Smooth muscle cell (in vitro differentiated cells): ENCODE results near the gene MUC4. TPM values are rescaled to one million over a fixed set of nuclear protein-coding genes. Genes with fewer than 3 reads are reported as not detected.
"Not testable (repeated sequence)": the region's sequence is repeated elsewhere in the genome, so short reads cannot be mapped to it uniquely, and the experiment has no call there.

Experiments
- DNase-seq: peaks from one replicate; lab custom pipeline; 2025; ENCODE audit not compliant: unreplicated experiment; lab: John Stamatoyannopoulos, UW
- H2AFZ ChIP-seq: fragments of 200-600 bp; sonication (generic); 2 replicates; pipeline ENCODE4 v1.6.0; 2016; ENCODE audit warnings: antibody characterized with exemption, low read depth, mild to moderate bottlenecking
- H3F3A ChIP-seq: fragments of 200-600 bp; sonication (generic); 2 replicates; pipeline ENCODE4 v1.6.0; 2017; ENCODE audit warnings: antibody characterized with exemption, low read depth
- H3K27ac ChIP-seq: fragments of 200-600 bp; sonication (generic); 2 replicates; pipeline ENCODE4 v1.5.1; 2016; ENCODE audit warnings: low read depth, mild to moderate bottlenecking
- H3K27me3 ChIP-seq: fragments of 200-600 bp; sonication (generic); 2 replicates; pipeline ENCODE4 v1.6.1; 2016; ENCODE audit warnings: low read depth, mild to moderate bottlenecking
- H3K36me3 ChIP-seq: fragments of 200-600 bp; sonication (generic); 2 replicates; pipeline ENCODE4 v1.5.1; 2016; ENCODE audit warnings: low read depth
- H3K4me1 ChIP-seq: fragments of 200-600 bp; sonication (generic); 2 replicates; pipeline ENCODE4 v1.5.1; 2016; ENCODE audit warnings: low read depth
- H3K4me2 ChIP-seq: fragments of 200-600 bp; sonication (generic); 2 replicates; pipeline ENCODE4 v1.6.0; 2016; ENCODE audit warnings: mild to moderate bottlenecking
- H3K4me3 ChIP-seq: fragments of 200-600 bp; sonication (generic); 2 replicates; pipeline ENCODE4 v1.5.1; 2016; ENCODE audit warnings: mild to moderate bottlenecking
- H3K79me2 ChIP-seq: fragments of 200-600 bp; sonication (generic); 2 replicates; pipeline ENCODE4 v1.6.0; 2016; ENCODE audit warnings: low read depth, mild to moderate bottlenecking
- H3K9ac ChIP-seq: fragments of 200-600 bp; sonication (generic); 2 replicates; pipeline ENCODE4 v1.6.0; 2016; ENCODE audit warnings: low read depth
- H3K9me3 ChIP-seq: fragments of 200-600 bp; sonication (generic); replicated peaks from 2 replicates; pipeline ENCODE4 v1.5.1; 2016; ENCODE audit warnings: low read depth
- H4K20me1 ChIP-seq: fragments of 200-600 bp; sonication (generic); 2 replicates; pipeline ENCODE4 v1.6.0; 2016; ENCODE audit warnings: low read depth
- CTCF ChIP-seq: fragments of 200-600 bp; sonication (generic); IDR thresholded peaks from 2 replicates; pipeline ENCODE4 v1.5.1; 2017; ENCODE audit warnings: borderline replicate concordance, mild to moderate bottlenecking, antibody characterized with exemption; ENCODE audit not compliant: insufficient read depth, poor library complexity, severe bottlenecking
- WGBS: methylation state at CpG from one replicate; pipeline ENCODE4 v1.1.7; 2016; ENCODE audit warnings: low lambda C conversion rate; 5-methylcytosine and 5-hydroxymethylcytosine counted together
- polyA plus RNA-seq: library from polyadenylated mRNA; unstranded; fragments of >200 nt; fragmentation: Nextera tagmentation; extraction: Ambion mirVana; gene quantifications from 2 replicates; pipeline ENCODE4 v1.2.1, GENCODE V29; 2016
- total RNA-seq: library from RNA; depleted of rRNA; stranded (reverse); fragments of >200 nt; gene quantifications from 2 replicates; pipeline ENCODE4 v1.2.3, GENCODE V29; 2014

MUC4 gene
- total and polyA plus RNA-seq, 2 experiments from 2014 or later, result not detected

DNA sequence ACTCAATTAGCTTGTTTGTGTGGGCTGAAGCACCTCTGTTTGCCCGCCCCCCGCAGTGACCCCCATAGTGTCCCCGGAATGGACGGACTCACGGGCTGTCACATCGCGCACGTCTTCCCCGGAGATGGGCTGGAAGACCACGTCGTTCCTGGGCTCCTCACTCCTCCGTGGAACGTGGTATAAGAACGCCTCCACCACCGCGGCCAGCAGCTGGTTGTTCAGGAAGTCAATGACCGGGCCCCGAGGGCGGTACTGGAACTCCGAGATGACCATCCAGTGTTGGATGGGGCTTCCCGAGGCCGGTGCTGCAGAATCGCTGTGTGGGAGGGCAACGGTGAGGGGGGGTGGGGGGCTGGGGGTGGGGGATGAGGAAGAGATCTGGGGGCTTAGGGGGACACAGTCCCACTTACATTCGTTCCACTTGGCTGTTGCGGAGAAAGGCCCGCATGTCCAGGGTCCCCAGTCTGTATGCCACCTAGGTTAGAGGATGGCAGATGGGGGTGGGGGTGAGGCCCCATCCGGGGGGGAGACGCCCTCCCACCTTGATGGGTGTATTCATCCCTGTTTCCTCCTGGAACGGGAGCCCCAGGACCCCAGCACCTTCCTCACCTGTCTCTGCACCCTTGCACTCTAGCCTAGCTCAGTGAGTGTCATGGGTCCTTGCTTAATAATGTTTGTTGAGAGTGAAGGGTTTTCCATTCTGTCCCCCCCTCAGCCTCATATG lies 60.8 kb downstream of the MUC4 start:
- Histone ChIP-seq H3K79me2 (no peaks in the 10 kb centered on the region), H3K9ac (no peak overlapping the region), H3K27me3 (peaks cover 14% of the 10 kb centered on the region), H3K4me3 (no peak overlapping the region), H2AFZ (no peak overlapping the region), H3K9me3 (no peaks in the 10 kb centered on the region), H3K27ac (no peak overlapping the region), H3F3A (no peaks in the 10 kb centered on the region), H3K4me1 (no peaks in the 10 kb centered on the region), H3K4me2 (no peak overlapping the region), H4K20me1 (no peaks in the 10 kb centered on the region), H3K36me3 (no peaks in the 10 kb centered on the region)
- no peak for DNase-seq
- no peak for TF ChIP-seq CTCF
- 96% methylated on average over 23 of the region's 30 CpGs for WGBS

DNA sequence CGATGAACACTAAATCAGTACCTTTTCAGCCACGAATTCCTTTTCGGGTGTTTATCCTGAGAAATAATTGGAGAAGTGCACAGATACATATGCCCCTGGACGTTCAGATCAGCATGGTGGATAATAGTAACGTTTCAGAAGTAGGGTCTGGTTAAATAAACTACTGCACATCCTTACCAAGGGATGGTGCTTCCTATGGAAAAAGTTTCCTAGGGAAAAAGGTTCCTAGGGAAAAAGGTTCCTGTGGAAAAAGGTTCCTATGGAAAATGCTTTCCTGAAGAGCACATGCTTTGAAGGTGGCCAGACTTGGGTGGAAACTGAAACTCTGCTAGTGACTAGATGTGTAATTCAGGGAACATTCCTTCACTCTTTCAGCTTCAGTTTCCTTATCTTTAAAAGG lies 62.6 kb downstream of the MUC4 start:
- not testable (repeated sequence) for H3K79me2 ChIP-seq, H3K36me3 ChIP-seq, H3K4me3 ChIP-seq, DNase-seq, H3K27ac ChIP-seq, H2AFZ ChIP-seq, H4K20me1 ChIP-seq, H3F3A ChIP-seq, H3K9me3 ChIP-seq, H3K4me2 ChIP-seq, H3K9ac ChIP-seq, H3K4me1 ChIP-seq
- peaks cover 16% of the 10 kb centered on the region for H3K27me3 ChIP-seq
- 88% methylated on average over 5 of the region's 5 CpGs for WGBS

GRCh38 chr3:195748661-195749060 lies 63.1 kb downstream of the MUC4 start:
- Histone ChIP-seq H3K27ac (no peak overlapping the region), H3K4me1 (no peaks in the 10 kb centered on the region), H4K20me1 (no peaks in the 10 kb centered on the region), H3K79me2 (no peaks in the 10 kb centered on the region), H2AFZ (no peak overlapping the region), H3K4me3 (no peak overlapping the region), H3K27me3 (peaks cover 18% of the 10 kb centered on the region), H3K9me3 (no peaks in the 10 kb centered on the region), H3K4me2 (no peak overlapping the region), H3K36me3 (no peaks in the 10 kb centered on the region), H3F3A (no peaks in the 10 kb centered on the region), H3K9ac (no peak overlapping the region)
- TF ChIP-seq CTCF, result no peak
- WGBS, result 97% methylated on average over 11 of the region's 11 CpGs
- DNase-seq, result no peak

- H3K4me2 ChIP-seq, result no peak overlapping the region
- no peak overlapping the region for H2AFZ ChIP-seq
- H3K4me1 ChIP-seq, result no peaks in the 10 kb centered on the region
Measured at GRCh38 chr3:195746751-195747150, 65.0 kb downstream of the MUC4 start.

More at GRCh38 chr3:195746751-195747150, 65.0 kb downstream of the MUC4 start:
- Histone ChIP-seq H3K9me3 (no peaks in the 10 kb centered on the region), H3K27me3 (peaks cover 35% of the 10 kb centered on the region), H3K4me3 (no peak overlapping the region), H3K27ac (no peak overlapping the region), H3K9ac (no peak overlapping the region), H4K20me1 (no peaks in the 10 kb centered on the region), H3F3A (no peaks in the 10 kb centered on the region), H3K36me3 (no peaks in the 10 kb centered on the region), H3K79me2 (no peaks in the 10 kb centered on the region)
- TF ChIP-seq CTCF, result no peak
- no peak for DNase-seq
- 92% methylated on average over 9 of the region's 9 CpGs for WGBS
